Loucy (cell line): ENCODE data around the gene TAS1R1.

Experiments
- EZH2phosphoT487 ChIP-seq: fragments of 200-600 bp; IDR thresholded peaks from 2 replicates; pipeline ENCODE4 v1.6.1; 2018; ENCODE audit warnings: antibody characterized with exemption, mild to moderate bottlenecking, moderate library complexity, borderline replicate concordance
- TF ChIP-seq, protein P1 (sequence below): fragments of 200-600 bp; sonication (generic); conservative IDR thresholded peaks from 2 replicates; pipeline ENCODE4 v1.5.1; 2014; ENCODE audit warnings: mild to moderate bottlenecking, antibody characterized with exemption, low read length

DNA sequence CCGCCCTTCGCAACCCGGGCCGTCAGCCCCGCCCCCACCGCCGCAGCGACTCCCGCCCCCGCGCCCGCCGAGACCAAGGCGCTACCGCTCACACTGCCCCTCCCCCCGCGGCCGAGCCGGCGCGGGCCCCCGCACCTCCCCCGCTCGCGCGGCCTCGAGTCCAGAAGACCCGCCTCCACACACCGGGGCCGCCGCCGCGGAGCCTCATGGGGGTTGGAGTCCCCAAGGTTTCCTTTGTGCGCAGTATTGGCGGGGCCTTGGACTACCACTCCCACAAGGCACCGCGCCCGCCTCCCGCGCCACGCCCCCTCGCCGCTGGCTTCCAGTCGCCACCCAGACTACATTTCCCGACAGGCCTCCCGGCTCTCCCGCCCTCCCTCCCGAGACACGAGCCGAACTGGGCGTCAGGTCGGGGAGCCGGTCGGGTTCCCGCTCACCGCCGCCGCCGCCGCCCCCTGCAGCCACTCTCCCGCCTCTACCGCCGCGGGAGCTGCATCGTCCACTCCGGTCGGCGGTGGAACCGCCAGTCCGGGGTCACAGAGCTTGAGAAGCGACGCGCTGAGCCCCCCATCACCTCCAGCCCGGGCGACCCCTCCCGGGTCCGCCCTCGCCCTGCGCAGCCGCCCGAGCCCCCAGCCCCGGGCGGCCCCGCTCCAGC is 58.4 kb downstream of the TAS1R1 start, which contains the start of gene PHF13:
- TF ChIP-seq, protein P1, sequence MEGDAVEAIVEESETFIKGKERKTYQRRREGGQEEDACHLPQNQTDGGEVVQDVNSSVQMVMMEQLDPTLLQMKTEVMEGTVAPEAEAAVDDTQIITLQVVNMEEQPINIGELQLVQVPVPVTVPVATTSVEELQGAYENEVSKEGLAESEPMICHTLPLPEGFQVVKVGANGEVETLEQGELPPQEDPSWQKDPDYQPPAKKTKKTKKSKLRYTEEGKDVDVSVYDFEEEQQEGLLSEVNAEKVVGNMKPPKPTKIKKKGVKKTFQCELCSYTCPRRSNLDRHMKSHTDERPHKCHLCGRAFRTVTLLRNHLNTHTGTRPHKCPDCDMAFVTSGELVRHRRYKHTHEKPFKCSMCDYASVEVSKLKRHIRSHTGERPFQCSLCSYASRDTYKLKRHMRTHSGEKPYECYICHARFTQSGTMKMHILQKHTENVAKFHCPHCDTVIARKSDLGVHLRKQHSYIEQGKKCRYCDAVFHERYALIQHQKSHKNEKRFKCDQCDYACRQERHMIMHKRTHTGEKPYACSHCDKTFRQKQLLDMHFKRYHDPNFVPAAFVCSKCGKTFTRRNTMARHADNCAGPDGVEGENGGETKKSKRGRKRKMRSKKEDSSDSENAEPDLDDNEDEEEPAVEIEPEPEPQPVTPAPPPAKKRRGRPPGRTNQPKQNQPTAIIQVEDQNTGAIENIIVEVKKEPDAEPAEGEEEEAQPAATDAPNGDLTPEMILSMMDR, result no peak
- TF ChIP-seq EZH2phosphoT487, result no peak
